Muscle of leg (tissue), 11 donors: ENCODE results near the gene METTL24. TPM values are rescaled to one million over a fixed set of nuclear protein-coding genes. Genes with fewer than 3 reads are reported as not detected.

Experiments used
- DNase-seq: peaks from one replicate; pipeline ENCODE4 v3.0.0; 2013
- H3K27ac ChIP-seq: one replicate; pipeline ENCODE4 v1.5.1; 2013; ENCODE audit warnings: mild to moderate bottlenecking, low read length, control low read depth
- H3K27me3 ChIP-seq: one replicate; pipeline ENCODE4 v1.6.1; 2013; ENCODE audit warnings: low read length; ENCODE audit not compliant: control insufficient read depth, insufficient read depth
- H3K36me3 ChIP-seq: one replicate; pipeline ENCODE4 v1.6.1; 2013; ENCODE audit warnings: low read length; ENCODE audit not compliant: control insufficient read depth, insufficient read depth
- H3K4me1 ChIP-seq: one replicate; pipeline ENCODE4 v1.6.1; 2013; ENCODE audit warnings: low read length; ENCODE audit not compliant: control insufficient read depth, insufficient read depth
- H3K4me3 ChIP-seq: one replicate; pipeline ENCODE4 v1.5.1; 2013; ENCODE audit warnings: low read length, control low read depth
- H3K9me3 ChIP-seq: replicated peaks from 2 replicates; pipeline ENCODE4 v1.6.1; 2013; ENCODE audit warnings: low read depth, low read length; ENCODE audit not compliant: control insufficient read depth
- WGBS: methylation state at CpG from one replicate; pipeline ENCODE4 v1.1.5; 2013; ENCODE audit warnings: missing lambda C conversion rate; ENCODE audit not compliant: insufficient coverage; 5-methylcytosine and 5-hydroxymethylcytosine counted together
- polyA plus RNA-seq, 8 donors: library from polyadenylated mRNA; unstranded; fragments of 120-200 nt; gene quantifications; one replicate each; pipeline versions ENCODE4 v1.2.1 to v1.2.3, GENCODE V29; 2013; ENCODE audit warnings: inconsistent platforms in 1 of 8, low replicate concordance in 1 of 8; ENCODE audit not compliant: insufficient read length in 8 of 8, insufficient read depth in 1 of 8
- total RNA-seq: library from RNA; stranded (reverse); fragments of 120-200 nt; gene quantifications from one replicate; pipeline ENCODE4 v1.2.4, GENCODE V29; 2013

Gene METTL24
- total and polyA plus RNA-seq, 9 donors, result 0.28 to 2.2 (median 0.80) TPM

- WGBS, result no CpG with 5 or more reads among the region's 2 CpGs
- no peak for DNase-seq
- no peaks in the 10 kb centered on the region for H3K27me3 ChIP-seq
- no peak overlapping the region for H3K27ac ChIP-seq
- no peak overlapping the region for H3K4me3 ChIP-seq
- no peaks in the 10 kb centered on the region for H3K36me3 ChIP-seq
- no peaks in the 10 kb centered on the region for H3K9me3 ChIP-seq
- H3K4me1 ChIP-seq, result no peaks in the 10 kb centered on the region
Observed at GRCh38 chr6:110390404-110390803, 32.3 kb upstream of the METTL24 start.

- Histone ChIP-seq H3K36me3 (no peaks in the 10 kb centered on the region), H3K27ac (no peak overlapping the region), H3K27me3 (no peaks in the 10 kb centered on the region), H3K9me3 (no peaks in the 10 kb centered on the region), H3K4me1 (no peaks in the 10 kb centered on the region), H3K4me3 (no peak overlapping the region)
- no CpG with 5 or more reads among the region's 4 CpGs for WGBS
- no peak for DNase-seq
Observed at GRCh38 chr6:110389689-110390382, 31.7 kb upstream of the METTL24 start.

GRCh38 chr6:110387986-110388385 is 29.8 kb upstream of the METTL24 start:
- no peaks in the 10 kb centered on the region for H3K4me1 ChIP-seq
- no peaks in the 10 kb centered on the region for H3K9me3 ChIP-seq

GRCh38 chr6:110385458-110385863 is 27.3 kb upstream of the METTL24 start:
- Histone ChIP-seq H3K9me3 (no peaks in the 10 kb centered on the region), H3K27ac (no peak overlapping the region), H3K4me3 (no peak overlapping the region), H3K27me3 (no peaks in the 10 kb centered on the region), H3K4me1 (no peaks in the 10 kb centered on the region), H3K36me3 (no peaks in the 10 kb centered on the region)
- no CpG with 5 or more reads among the region's 1 CpG for WGBS
- DNase-seq, result no peak

More at GRCh38 chr6:110387986-110388385, 29.8 kb upstream of the METTL24 start:
- Histone ChIP-seq H3K27ac (no peak overlapping the region), H3K27me3 (no peaks in the 10 kb centered on the region), H3K4me3 (no peak overlapping the region), H3K36me3 (no peaks in the 10 kb centered on the region)
- no peak for DNase-seq
- WGBS, result no CpG with 5 or more reads among the region's 2 CpGs

- no peaks in the 10 kb centered on the region for H3K27me3 ChIP-seq
- 61% methylated on average over 8 of the region's 9 CpGs for WGBS
Observed at GRCh38 chr6:110378552-110378951, 20.4 kb upstream of the METTL24 start.

GRCh38 chr6:110369066-110369465 is 10.9 kb upstream of the METTL24 start:
- no peak overlapping the region for H3K4me3 ChIP-seq
- WGBS, result 40% methylated on average over 1 of the region's 4 CpGs
- H3K27me3 ChIP-seq, result peaks cover 2% of the 10 kb centered on the region
- no peak for DNase-seq
- no peaks in the 10 kb centered on the region for H3K4me1 ChIP-seq
- H3K36me3 ChIP-seq, result no peaks in the 10 kb centered on the region
- H3K9me3 ChIP-seq, result no peaks in the 10 kb centered on the region
- no peak overlapping the region for H3K27ac ChIP-seq

More at GRCh38 chr6:110378552-110378951, 20.4 kb upstream of the METTL24 start:
- no peak overlapping the region for H3K27ac ChIP-seq
- H3K4me3 ChIP-seq, result no peak overlapping the region
- DNase-seq, result no peak
- no peaks in the 10 kb centered on the region for H3K36me3 ChIP-seq
- H3K9me3 ChIP-seq, result no peaks in the 10 kb centered on the region
- H3K4me1 ChIP-seq, result no peaks in the 10 kb centered on the region

- WGBS, result no CpG with 5 or more reads among the region's 2 CpGs
- no peak for DNase-seq
- no peaks in the 10 kb centered on the region for H3K4me1 ChIP-seq
- no peaks in the 10 kb centered on the region for H3K9me3 ChIP-seq
- H3K27me3 ChIP-seq, result peaks cover 2% of the 10 kb centered on the region
- H3K27ac ChIP-seq, result no peak overlapping the region
- H3K4me3 ChIP-seq, result no peak overlapping the region
- H3K36me3 ChIP-seq, result no peaks in the 10 kb centered on the region
Observed at GRCh38 chr6:110368284-110368683, 10.1 kb upstream of the METTL24 start.

- no peaks in the 10 kb centered on the region for H3K36me3 ChIP-seq
- no peak overlapping the region for H3K4me3 ChIP-seq
- H3K27ac ChIP-seq, result no peak overlapping the region
- no peaks in the 10 kb centered on the region for H3K4me1 ChIP-seq
- no peaks in the 10 kb centered on the region for H3K9me3 ChIP-seq
- DNase-seq, result no peak
- no CpG with 5 or more reads among the region's 1 CpG for WGBS
- H3K27me3 ChIP-seq, result peaks cover 2% of the 10 kb centered on the region
Observed at GRCh38 chr6:110367825-110368224, 9.7 kb upstream of the METTL24 start.

- DNase-seq, result no peak
- no peak overlapping the region for H3K4me3 ChIP-seq
- WGBS, result 86% methylated on average over 2 of the region's 2 CpGs
- H3K27ac ChIP-seq, result no peak overlapping the region
- no peaks in the 10 kb centered on the region for H3K36me3 ChIP-seq
- H3K9me3 ChIP-seq, result no peaks in the 10 kb centered on the region
- peaks cover 2% of the 10 kb centered on the region for H3K27me3 ChIP-seq
- H3K4me1 ChIP-seq, result no peaks in the 10 kb centered on the region
Observed at GRCh38 chr6:110366975-110367374, 8.8 kb upstream of the METTL24 start.

GRCh38 chr6:110366256-110366655 is 8.1 kb upstream of the METTL24 start:
- Histone ChIP-seq H3K4me1 (no peaks in the 10 kb centered on the region), H3K9me3 (no peaks in the 10 kb centered on the region), H3K27ac (no peak overlapping the region), H3K27me3 (peaks cover 5% of the 10 kb centered on the region), H3K4me3 (no peak overlapping the region), H3K36me3 (no peaks in the 10 kb centered on the region)
- WGBS, result 75% methylated on average over 2 of the region's 2 CpGs
- no peak for DNase-seq
